Hepatic stellate cell (primary cell): Measurements from ENCODE around the gene MAVS.
"Not testable (repeated sequence)": the region's sequence is repeated elsewhere in the genome, so short reads cannot be mapped to it uniquely, and the experiment has no call there.

ENCODE experiments used
- DNase-seq: peaks from one replicate; pipeline ENCODE4 v3.0.0; 2011; ENCODE audit warnings: low spot score

Gene MAVS

GRCh38 chr20:3888622-3889488 is 42.2 kb downstream of the MAVS start, which contains the start of gene PANK2:
PANK2 (plus strand) TSS chr20:3889387.
- peak; percentile 100 for DNase-seq

DNA sequence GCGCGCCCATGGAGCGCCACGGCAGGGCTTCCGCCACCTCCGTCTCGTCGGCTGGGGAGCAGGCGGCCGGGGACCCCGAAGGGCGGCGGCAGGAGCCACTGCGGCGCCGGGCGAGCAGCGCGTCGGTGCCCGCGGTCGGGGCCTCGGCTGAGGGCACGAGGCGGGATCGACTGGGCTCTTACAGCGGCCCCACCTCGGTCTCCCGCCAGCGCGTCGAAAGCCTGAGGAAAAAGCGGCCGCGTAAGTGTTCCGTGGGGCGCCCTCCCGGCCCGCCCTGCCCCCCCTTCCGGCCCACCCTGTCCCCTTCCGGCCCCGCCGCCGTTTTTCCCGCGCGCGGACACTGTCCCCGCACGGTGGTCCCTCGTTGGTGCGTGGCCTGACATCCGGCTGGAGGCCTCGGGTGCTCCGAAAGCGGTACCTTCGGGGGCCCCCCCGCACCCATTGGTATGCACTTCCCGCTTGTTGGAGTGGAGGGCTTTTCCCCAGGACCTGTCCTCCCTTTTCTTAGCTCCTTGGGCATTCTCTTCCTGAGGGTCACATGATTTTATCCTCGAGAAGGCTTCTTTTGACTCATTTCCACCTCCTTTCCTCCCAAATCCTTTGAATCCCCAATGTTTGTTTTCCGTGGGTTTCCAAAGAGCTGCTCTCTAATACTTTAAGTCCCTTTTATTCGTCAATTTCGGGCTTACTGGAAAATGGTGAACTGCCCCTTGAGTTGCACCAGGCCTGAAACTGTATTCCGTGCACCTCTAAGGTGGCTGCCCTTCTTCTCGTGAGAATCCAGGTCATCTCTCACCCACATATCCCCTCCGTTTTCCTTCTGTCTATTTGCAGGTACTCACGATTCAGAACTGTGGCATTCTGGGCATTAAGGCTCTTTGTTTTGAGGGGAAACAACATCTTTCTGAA is 43.1 kb downstream of the MAVS start:
- no peak for DNase-seq

GRCh38 chr20:3890398-3890751 is 43.7 kb downstream of the MAVS start:
- peak; percentile 42 for DNase-seq

DNA sequence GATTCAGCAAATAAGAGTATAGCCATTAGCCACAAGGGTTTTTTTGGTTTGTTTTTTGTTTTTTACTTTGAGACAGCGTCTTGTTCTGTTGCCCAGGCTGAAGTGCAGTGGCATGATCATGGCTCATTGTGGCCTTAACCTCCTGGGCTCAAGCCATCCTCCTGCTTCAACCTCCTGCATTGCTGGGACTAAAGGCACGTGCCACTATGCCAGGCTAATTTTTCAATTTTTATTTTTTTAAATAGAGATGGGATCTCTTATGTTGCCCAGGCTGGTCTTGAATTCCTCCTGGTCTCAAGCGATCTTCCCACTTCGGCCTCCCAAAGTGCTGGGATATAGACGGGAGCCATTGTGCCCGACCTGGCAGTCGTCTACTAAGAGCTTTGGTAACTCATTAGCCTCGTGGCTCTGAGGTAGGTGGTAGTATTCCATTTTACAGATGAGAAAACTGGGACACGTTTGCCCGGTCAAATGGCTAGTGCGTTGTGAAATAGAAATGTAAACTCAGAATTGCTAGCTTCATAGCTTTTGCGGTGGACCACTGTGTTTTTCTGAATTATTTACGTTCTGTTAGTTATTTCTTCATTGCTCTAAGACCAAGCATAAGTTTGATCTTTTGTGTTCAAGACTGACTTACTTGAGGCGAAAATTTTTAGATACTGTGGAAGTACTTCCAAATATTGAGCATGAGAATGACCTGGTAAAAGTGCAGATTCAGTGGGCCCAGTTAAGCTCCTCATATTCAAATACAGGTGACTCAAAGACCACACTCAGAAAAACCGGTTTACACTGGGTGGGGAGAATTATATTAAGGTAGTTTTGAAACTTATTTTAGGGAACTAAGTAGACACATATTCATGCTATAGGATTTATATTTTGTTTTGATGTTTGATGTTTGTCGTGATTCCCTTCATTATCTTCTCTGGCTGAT is 44.6 kb downstream of the MAVS start:
- no peak for DNase-seq

- DNase-seq, result no peak
These were observed 48.2 kb downstream of the MAVS start for GRCh38 chr20:3894796-3895195.

DNA sequence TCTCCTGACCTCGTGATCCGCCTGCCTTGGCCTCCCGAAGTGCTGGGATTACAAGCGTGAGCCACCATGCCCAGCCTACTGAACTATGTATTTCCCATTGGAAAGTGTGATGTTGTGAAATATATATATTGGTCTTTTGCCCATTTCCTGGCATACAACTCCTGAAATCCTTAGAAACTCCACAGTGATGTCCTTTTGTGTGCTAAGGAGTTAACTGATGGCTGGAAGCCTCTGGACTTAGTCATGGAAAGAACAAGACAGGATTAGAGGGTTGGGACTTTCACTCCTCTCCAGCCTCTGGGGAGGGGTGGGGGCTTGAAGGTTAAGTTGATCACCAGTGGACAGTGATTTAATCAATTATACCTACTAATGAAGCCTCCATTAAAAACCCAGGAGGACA is 49.7 kb downstream of the MAVS start:
- DNase-seq, result no peak

GRCh38 chr20:3896853-3897583 is 50.4 kb downstream of the MAVS start:
- DNase-seq, result no peak

GRCh38 chr20:3898181-3898580 is 51.5 kb downstream of the MAVS start:
- not testable (repeated sequence) for DNase-seq

DNA sequence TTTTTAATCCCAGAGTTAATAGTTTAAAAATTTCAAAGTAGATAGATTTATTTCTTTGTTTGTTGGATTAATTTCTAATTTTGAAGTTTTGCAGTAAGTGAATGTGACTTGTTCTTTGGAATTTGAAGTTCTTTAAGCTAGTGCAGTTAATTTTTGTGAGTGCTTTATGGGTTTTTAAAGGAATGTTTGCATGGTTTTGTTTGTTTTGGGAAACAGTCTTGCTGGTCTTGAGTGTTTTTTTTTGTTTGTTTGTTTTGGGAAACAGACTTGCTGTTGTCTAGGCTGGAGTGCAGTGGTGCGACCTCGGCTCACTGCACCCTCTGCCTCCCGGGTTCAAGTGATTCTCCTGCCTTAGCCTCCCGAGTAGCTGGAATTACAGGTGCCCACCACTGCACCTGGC is 52.0 kb downstream of the MAVS start:
- no peak for DNase-seq

- no peak for DNase-seq
These were observed 53.6 kb downstream of the MAVS start for GRCh38 chr20:3900187-3900604.

DNA sequence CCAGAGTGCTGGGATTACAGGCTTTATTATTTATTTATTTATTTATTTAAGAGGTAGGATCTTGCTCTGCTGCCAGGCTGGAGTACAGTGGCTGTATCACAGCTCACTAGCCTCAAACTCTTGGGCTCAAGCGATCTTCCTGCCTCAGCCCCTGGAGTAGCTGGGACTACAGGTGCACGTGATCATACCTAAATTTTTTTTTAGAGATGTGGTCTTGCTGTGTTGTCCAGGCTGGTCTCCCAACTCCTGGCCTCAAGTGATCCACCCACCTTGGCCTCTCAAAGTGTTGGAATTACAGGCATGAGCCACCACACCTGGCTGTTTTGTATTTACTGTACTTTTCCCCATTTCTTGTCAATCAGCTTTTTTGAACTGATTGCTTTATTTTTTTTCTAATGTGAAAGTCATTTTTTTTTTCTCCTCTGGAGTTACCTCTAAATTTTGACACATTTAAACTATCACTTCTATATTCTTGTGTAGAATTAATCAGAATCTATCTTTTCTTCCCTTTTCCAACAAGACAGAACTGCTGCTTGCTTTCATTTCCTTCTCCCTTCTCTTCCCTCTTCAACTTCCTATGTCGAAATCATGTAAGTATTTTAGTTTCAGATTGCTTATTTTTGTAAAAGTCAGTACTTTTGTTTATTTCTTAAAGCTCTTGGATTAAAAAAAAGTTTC is 54.5 kb downstream of the MAVS start:
- no peak for DNase-seq

DNA sequence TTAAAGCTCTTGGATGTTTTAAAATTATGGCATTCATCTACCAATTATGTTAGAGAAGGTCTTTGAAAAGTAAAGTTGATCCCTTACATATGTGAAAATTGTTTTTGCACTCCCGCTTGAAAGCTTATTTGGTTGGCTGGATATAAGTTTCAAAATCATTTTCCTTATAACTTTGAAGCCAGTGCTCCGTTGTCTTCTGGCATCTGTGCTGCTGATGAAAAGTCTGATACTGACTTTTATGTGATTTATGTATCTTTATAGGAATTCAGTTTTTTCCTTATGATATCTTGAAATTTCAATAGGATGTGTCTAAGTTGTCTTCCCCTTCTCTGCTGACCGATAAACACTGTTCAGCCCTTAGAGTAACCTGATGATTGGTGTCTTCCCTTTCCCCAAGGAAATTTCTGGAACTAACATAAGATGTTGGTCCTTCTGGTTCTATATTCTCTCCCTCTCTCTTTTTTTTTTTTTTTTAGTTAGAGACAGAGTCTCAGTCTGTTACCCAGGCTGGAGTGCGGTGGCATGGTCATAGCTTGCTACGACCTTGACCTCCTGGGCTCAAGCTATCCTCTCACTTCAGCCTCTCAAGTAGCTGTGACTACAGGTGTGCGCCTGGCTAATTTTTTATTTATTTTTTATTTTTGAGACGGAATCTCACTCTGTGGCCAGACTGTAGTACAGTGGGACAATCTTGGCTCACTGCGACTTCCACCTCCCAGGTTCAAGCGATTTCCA is 55.2 kb downstream of the MAVS start:
- no peak for DNase-seq

GRCh38 chr20:3902446-3902845 is 55.8 kb downstream of the MAVS start:
- no peak for DNase-seq

DNA sequence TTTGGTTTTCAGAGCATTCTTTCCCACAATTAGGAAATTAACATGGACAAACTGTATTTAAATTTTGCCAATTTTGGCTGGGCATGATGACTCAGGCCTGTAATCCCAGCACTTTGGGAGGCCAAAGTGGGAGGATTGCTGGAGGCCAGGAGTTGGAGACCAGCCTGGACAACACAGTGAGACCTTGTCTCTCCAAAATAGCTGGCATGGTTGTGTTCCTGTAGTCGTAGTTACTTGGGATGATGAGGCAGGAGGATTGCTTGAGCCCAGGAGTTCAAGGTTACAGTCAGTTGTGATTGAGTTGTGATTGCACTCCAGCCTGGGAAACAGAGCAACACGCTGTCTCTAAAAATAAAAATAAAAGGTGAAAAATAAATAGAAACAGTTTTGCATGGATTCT is 57.6 kb downstream of the MAVS start:
- DNase-seq, result no peak

DNA sequence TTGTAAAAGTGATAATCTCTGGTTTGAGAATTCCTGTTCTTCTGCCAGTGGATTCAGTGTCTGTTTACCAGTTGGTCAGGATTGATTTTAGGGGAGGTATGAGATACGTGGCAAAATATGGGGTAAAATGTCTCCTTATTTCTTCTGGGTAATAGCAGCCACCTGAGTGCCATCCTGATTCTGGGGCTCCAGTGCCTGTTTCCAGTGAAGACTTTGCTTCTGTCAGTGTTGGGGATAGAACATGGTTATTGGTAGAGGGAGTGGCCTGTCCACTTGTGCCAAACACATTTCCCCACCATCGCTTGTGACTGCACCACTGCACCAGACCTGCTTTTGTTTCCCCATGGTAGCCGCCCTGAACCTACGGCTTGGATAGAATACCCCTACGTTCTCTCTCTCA is 58.2 kb downstream of the MAVS start:
- DNase-seq, result no peak

DNA sequence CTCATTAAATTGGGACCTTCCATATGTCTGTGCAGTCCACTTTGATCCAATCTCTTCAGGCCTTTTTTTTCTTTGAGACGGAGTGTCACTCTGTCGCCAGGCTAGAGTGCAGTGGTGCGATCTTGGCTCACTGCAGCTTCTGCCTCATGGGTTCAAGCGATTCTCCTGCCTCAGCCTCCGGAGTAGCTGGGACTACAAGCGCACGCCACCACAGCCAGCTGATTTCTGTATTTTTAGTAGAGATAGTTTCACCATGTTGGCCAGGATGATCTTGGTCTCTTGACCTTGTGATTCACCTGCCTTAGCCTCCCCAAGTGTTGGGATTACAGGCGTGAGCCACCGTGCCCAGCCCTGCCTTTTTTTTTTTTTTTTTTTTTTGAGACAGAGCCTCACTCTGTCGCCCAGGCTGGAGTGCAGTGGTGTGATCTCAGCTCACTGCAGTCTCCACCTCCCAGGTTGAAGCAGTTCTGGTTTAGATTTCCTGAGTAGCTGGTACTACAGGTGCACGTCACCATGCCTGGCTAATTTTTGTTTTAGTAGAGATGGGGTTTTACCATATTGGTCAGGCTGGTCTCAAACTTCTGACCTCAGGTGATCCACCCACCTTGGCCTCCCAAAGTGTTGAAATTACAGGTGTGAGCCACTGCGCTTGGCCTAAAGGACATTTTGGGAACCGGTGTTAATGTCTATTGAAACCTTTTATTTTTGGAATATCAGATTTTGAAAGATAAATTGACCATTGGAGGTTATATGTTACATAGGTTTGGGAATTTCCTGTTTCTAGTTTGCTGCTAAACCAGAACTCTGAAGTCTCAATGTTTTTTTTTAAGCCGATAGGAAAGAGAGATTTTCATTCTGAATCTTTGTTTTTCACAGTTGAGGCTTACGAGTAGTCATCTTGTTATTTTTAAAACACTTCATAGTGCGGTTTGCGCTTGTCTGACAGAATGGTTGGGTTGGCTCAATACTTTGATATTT is 60.4 kb downstream of the MAVS start:
- DNase-seq, result not testable (repeated sequence)

DNA sequence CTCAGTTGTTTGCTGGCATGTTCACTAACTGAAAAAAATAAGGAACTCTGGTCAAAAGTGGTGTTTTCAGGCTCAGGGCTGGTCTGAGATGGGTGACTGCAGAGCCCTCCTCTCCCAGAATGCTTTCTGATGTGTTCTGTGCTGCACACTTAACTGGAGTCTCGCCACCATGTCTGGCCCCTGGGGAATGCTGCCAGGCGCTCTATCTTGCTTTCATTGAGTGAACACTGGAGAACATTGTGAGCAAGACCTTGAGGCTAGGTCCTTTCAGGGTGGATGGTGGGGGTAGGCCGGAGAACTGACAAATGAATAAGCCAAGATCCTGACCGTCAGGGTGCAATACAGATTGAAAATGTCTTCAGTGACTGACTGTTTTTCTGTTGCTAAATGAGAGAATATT is 62.0 kb downstream of the MAVS start:
- DNase-seq, result no peak

- DNase-seq, result no peak
These were observed 63.3 kb downstream of the MAVS start for GRCh38 chr20:3909952-3910366.

GRCh38 chr20:3910853-3911252 is 64.2 kb downstream of the MAVS start:
- DNase-seq, result no peak
